ENCODE data around the gene GPR26. TPM values are rescaled to one million over a fixed set of nuclear protein-coding genes. Genes with fewer than 3 reads are reported as not detected.

Gene GPR26
- total RNA-seq, 1 experiment from 2014 or later = 0.07 TPM

- no peak overlapping the region for H3K18ac ChIP-seq (ENCODE audit: insufficient read length, low read depth, low read length)
- Mint-ChIP-seq H3K27ac (no peak overlapping the region), H3K27me3 (ENCODE audit: low read depth) (peaks cover 33% of the 10 kb centered on the region), H3K4me3 (no peak overlapping the region; a peak in 1 of 5 replicates), H3K36me3 (ENCODE audit: insufficient read depth in 1 of 3, low read depth in 3 of 3) (peaks cover 0 to 2% (median 0%) of the 10 kb centered on the region in 3 experiments; a peak in 1 of 7 replicates), H3K9me3 (peaks cover 0 to 7% of the 10 kb centered on the region in 2 experiments; a peak in 3 of 5 replicates), H3K4me1 (no peaks in the 10 kb centered on the region)
- no peak overlapping the region for H3K23ac ChIP-seq (ENCODE audit: insufficient read length, low read depth, low read length)
- no peaks in the 10 kb centered on the region for H3K27me3 ChIP-seq (ENCODE audit: insufficient read depth, low read length)
- no peak overlapping the region for H2BK15ac ChIP-seq (ENCODE audit: low read depth, low read length)
- no peak overlapping the region for H3T11ph ChIP-seq (ENCODE audit: low read length)
- H3K79me1 ChIP-seq (ENCODE audit: insufficient read depth, low read depth, low read length, poor library complexity, severe bottlenecking) = no peaks in the 10 kb centered on the region
- H4K5ac ChIP-seq (ENCODE audit: insufficient read length, low read depth, low read length) = no peak overlapping the region
- H3K56ac ChIP-seq (ENCODE audit: insufficient read length, low read depth, low read length) = no peak overlapping the region
- H4K91ac ChIP-seq (ENCODE audit: insufficient read length, low read depth, low read length) = no peak overlapping the region
- WGBS (ENCODE audit: extremely low coverage, insufficient read length, low lambda C conversion rate) = no CpG with 5 or more reads among the region's 4 CpGs
- H3K23me2 ChIP-seq (ENCODE audit: insufficient read length, low read depth, low read length, poor library complexity, severe bottlenecking) = no peaks in the 10 kb centered on the region
- H2BK12ac ChIP-seq (ENCODE audit: insufficient read length, low read depth, low read length) = no peak overlapping the region
- H3K4me1 ChIP-seq (ENCODE audit: insufficient read depth, low read length) = no peaks in the 10 kb centered on the region
- H2BK5ac ChIP-seq (ENCODE audit: insufficient read length, low read length) = no peak overlapping the region
- TF ChIP-seq, protein P1, sequence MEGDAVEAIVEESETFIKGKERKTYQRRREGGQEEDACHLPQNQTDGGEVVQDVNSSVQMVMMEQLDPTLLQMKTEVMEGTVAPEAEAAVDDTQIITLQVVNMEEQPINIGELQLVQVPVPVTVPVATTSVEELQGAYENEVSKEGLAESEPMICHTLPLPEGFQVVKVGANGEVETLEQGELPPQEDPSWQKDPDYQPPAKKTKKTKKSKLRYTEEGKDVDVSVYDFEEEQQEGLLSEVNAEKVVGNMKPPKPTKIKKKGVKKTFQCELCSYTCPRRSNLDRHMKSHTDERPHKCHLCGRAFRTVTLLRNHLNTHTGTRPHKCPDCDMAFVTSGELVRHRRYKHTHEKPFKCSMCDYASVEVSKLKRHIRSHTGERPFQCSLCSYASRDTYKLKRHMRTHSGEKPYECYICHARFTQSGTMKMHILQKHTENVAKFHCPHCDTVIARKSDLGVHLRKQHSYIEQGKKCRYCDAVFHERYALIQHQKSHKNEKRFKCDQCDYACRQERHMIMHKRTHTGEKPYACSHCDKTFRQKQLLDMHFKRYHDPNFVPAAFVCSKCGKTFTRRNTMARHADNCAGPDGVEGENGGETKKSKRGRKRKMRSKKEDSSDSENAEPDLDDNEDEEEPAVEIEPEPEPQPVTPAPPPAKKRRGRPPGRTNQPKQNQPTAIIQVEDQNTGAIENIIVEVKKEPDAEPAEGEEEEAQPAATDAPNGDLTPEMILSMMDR (conservative IDR thresholded peaks at IDR 0.05) = no peak
- no peak overlapping the region for H3K4ac ChIP-seq (ENCODE audit: low read depth, low read length)
- H2BK120ac ChIP-seq (ENCODE audit: low read depth, low read length, poor library complexity, severe bottlenecking) = no peak overlapping the region
- H3K14ac ChIP-seq (ENCODE audit: insufficient read depth, low read length) = no peak overlapping the region
- no peak overlapping the region for H2AFZ ChIP-seq (ENCODE audit: low read length)
- no peak overlapping the region for H2BK20ac ChIP-seq (ENCODE audit: low read depth, low read length, poor library complexity, severe bottlenecking)
- no peaks in the 10 kb centered on the region for H3K9me3 ChIP-seq (ENCODE audit: control insufficient read depth, low read depth, low read length)
- DNase-seq = no peak
- no peaks in the 10 kb centered on the region for H4K20me1 ChIP-seq (ENCODE audit: control insufficient read depth, insufficient read depth, insufficient read length)
- H3K79me2 ChIP-seq (ENCODE audit: insufficient read depth, low read length) = no peaks in the 10 kb centered on the region
- no peak overlapping the region for H3K27ac ChIP-seq (ENCODE audit: insufficient read length, low read depth, low read length)
- no peak overlapping the region for H2AK5ac ChIP-seq (ENCODE audit: insufficient read length, low read length)
- H4K8ac ChIP-seq (replicated peaks; ENCODE audit: insufficient read length, low read depth, low read length) = no peak overlapping the region
- no peak overlapping the region for H3K9ac ChIP-seq (ENCODE audit: extremely low read depth, insufficient read length, low read length)
- no peak overlapping the region for H3K4me2 ChIP-seq (ENCODE audit: insufficient read depth, insufficient read length, low read length)
Measured at GRCh38 chr10:123717336-123717735, 51.2 kb downstream of the GPR26 start.

All from H9 (cell line).